Body of pancreas (tissue), 4 donors: ENCODE measurements around the gene PTDSS2.

Source experiments
- POLR2A ChIP-seq, 3 donors: fragments of 450-650 bp; IDR thresholded peaks; one replicate each; pipeline ENCODE4 v1.6.1; 2016; ENCODE audit warnings: antibody characterized with exemption in 3 of 3, mild to moderate bottlenecking in 2 of 3
- TF ChIP-seq, protein P1 (sequence below), 7 experiments: fragments of 450-650 bp in 4 of 7; fragments of 200-600 bp in 3 of 7; sonication (generic) in 3 of 7; IDR thresholded peaks; one replicate each; pipeline ENCODE4 v1.5.1; 2016 to 2019; ENCODE audit warnings: antibody characterized with exemption in 7 of 7

DNA sequence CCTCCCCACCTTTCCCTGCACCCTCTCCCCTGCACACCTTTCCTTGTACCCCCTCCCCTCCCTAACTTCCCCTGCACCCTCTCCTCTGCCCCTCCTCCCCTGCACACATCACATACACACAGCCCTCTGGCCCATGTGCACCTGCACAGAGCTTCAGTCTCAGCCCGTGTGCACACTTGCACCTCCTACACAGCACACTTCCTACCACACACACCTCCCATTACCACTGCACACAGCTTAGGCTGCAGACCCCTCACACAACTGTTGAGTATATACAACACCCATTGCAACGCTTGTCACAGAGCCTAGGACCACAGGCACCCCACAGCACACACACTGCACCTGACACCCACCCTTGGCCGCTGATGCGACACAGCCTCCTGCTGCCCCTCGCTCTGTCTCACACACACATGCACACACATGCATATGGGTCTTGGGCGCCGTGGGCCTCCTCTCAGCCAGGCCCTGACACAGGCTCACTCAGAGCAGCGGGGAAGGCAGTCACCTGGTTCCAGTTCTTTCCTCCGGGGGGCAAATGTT, 35.7 kb upstream of the PTDSS2 start:
- no peak for TF ChIP-seq POLR2A (IDR thresholded peaks at IDR 0.05)
- TF ChIP-seq, protein P1, sequence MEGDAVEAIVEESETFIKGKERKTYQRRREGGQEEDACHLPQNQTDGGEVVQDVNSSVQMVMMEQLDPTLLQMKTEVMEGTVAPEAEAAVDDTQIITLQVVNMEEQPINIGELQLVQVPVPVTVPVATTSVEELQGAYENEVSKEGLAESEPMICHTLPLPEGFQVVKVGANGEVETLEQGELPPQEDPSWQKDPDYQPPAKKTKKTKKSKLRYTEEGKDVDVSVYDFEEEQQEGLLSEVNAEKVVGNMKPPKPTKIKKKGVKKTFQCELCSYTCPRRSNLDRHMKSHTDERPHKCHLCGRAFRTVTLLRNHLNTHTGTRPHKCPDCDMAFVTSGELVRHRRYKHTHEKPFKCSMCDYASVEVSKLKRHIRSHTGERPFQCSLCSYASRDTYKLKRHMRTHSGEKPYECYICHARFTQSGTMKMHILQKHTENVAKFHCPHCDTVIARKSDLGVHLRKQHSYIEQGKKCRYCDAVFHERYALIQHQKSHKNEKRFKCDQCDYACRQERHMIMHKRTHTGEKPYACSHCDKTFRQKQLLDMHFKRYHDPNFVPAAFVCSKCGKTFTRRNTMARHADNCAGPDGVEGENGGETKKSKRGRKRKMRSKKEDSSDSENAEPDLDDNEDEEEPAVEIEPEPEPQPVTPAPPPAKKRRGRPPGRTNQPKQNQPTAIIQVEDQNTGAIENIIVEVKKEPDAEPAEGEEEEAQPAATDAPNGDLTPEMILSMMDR (IDR thresholded peaks at IDR 0.05) = no peak
